Astrocyte (in vitro differentiated cells and primary cell): ENCODE measurements around the gene COL11A2. TPM values are rescaled to one million over a fixed set of nuclear protein-coding genes. Genes with fewer than 3 reads are reported as not detected.

ENCODE experiments used
- DNase-seq: peaks from one replicate; pipeline ENCODE4 v3.0.0-alpha.2; 2010; ENCODE audit warnings: low read depth
- FAIRE-seq: peaks from 2 replicates; lab custom pipeline; 2011; peaks lifted over from hg19 to GRCh38; lab: Jason Lieb, UNC
- H2AFZ ChIP-seq: 2 replicates; pipeline ENCODE4 v1.6.0; 2012; ENCODE audit warnings: low read depth, low read length, inconsistent platforms
- H3K27ac ChIP-seq: 2 replicates; pipeline ENCODE4 v1.5.1; 2011; ENCODE audit warnings: low read depth, low read length, inconsistent platforms
- H3K27me3 ChIP-seq: 2 replicates; pipeline ENCODE4 v1.6.0; 2011; ENCODE audit warnings: low read length, inconsistent platforms; ENCODE audit not compliant: insufficient read depth
- H3K36me3 ChIP-seq: 2 replicates; pipeline ENCODE4 v1.5.1; 2011; ENCODE audit warnings: low read length, inconsistent platforms; ENCODE audit not compliant: insufficient read depth
- H3K4me1 ChIP-seq: 2 replicates; pipeline ENCODE4 v1.5.1; 2011; ENCODE audit warnings: low read length, inconsistent platforms; ENCODE audit not compliant: insufficient read depth
- H3K4me2 ChIP-seq: 2 replicates; pipeline ENCODE4 v1.6.0; 2012; ENCODE audit warnings: low read length, inconsistent platforms
- H3K4me3 ChIP-seq: 2 replicates; pipeline ENCODE4 v1.5.1; 2011; ENCODE audit warnings: low read depth, mild to moderate bottlenecking, low read length, inconsistent platforms; ENCODE audit not compliant: insufficient read depth
- H3K79me2 ChIP-seq: 2 replicates; pipeline ENCODE4 v1.6.0; 2012; ENCODE audit warnings: mild to moderate bottlenecking, low read length, inconsistent platforms; ENCODE audit not compliant: insufficient read depth
- H3K9ac ChIP-seq: 2 replicates; pipeline ENCODE4 v1.6.0; 2012; ENCODE audit warnings: mild to moderate bottlenecking, low read length, inconsistent platforms
- H3K9me3 ChIP-seq: 2 replicates; pipeline ENCODE4 v1.5.1; 2012; ENCODE audit warnings: low read depth, mild to moderate bottlenecking, low read length, inconsistent platforms; ENCODE audit not compliant: insufficient read depth
- H4K20me1 ChIP-seq: 2 replicates; pipeline ENCODE4 v1.6.0; 2012; ENCODE audit warnings: low read length, inconsistent platforms; ENCODE audit not compliant: insufficient read depth
- H3K27ac Mint-ChIP-seq: one replicate; pipeline ENCODE4 v1.8.0; 2021; ENCODE audit warnings: mild to moderate bottlenecking, mixed read lengths; ENCODE audit not compliant: unreplicated experiment
- H3K27me3 Mint-ChIP-seq: one replicate; pipeline ENCODE4 v1.8.0; 2021; ENCODE audit warnings: low read depth, mixed read lengths; ENCODE audit not compliant: unreplicated experiment
- H3K36me3 Mint-ChIP-seq: one replicate; pipeline ENCODE4 v1.8.0; 2021; ENCODE audit warnings: low read depth, mixed read lengths; ENCODE audit not compliant: unreplicated experiment
- H3K4me1 Mint-ChIP-seq: one replicate; pipeline ENCODE4 v1.8.0; 2021; ENCODE audit warnings: low read depth, mixed read lengths; ENCODE audit not compliant: unreplicated experiment
- H3K4me3 Mint-ChIP-seq: one replicate; pipeline ENCODE4 v1.8.0; 2021; ENCODE audit warnings: mild to moderate bottlenecking, moderate library complexity, mixed read lengths; ENCODE audit not compliant: unreplicated experiment
- H3K9me3 Mint-ChIP-seq: one replicate; pipeline ENCODE4 v1.8.0; 2021; ENCODE audit warnings: mild to moderate bottlenecking, mixed read lengths; ENCODE audit not compliant: unreplicated experiment
- CTCF ChIP-seq: IDR thresholded peaks from 2 replicates; pipeline ENCODE4 v1.5.1; 2011; ENCODE audit warnings: low read depth, mild to moderate bottlenecking, inconsistent platforms, low read length, moderate library complexity; ENCODE audit not compliant: insufficient read depth
- EZH2 ChIP-seq: IDR thresholded peaks from 2 replicates; pipeline ENCODE4 v1.6.1; 2012; ENCODE audit warnings: mild to moderate bottlenecking, low read length, inconsistent platforms; ENCODE audit not compliant: insufficient read depth
- total RNA-seq: library from RNA; stranded (reverse); gene quantifications from 2 replicates; pipeline ENCODE4 v1.2.1, GENCODE V29; 2021

Gene COL11A2
- total RNA-seq, 1 donor from 2014 or later, result 1.3 TPM

GRCh38 chr6:33175436-33176069 lies 16.7 kb downstream of the COL11A2 start:
- Mint-ChIP-seq H3K9me3 (no peaks in the 10 kb centered on the region), H3K4me3 (no peak overlapping the region), H3K27me3 (peaks cover 41% of the 10 kb centered on the region), H3K36me3 (peaks cover 7% of the 10 kb centered on the region), H3K27ac (no peak overlapping the region), H3K4me1 (no peaks in the 10 kb centered on the region)
- Histone ChIP-seq H3K9ac (no peak overlapping the region), H3K27me3 (no peaks in the 10 kb centered on the region), H3K4me1 (no peaks in the 10 kb centered on the region), H3K79me2 (no peaks in the 10 kb centered on the region), H3K4me2 (no peak overlapping the region), H3K4me3 (no peak overlapping the region), H2AFZ (no peak overlapping the region), H4K20me1 (no peaks in the 10 kb centered on the region), H3K9me3 (no peaks in the 10 kb centered on the region), H3K27ac (no peak overlapping the region), H3K36me3 (no peaks in the 10 kb centered on the region)
- TF ChIP-seq EZH2, result no peak
- TF ChIP-seq CTCF, result no peak
- no peak for FAIRE-seq
- DNase-seq, result no peak

- Histone ChIP-seq H2AFZ (no peak overlapping the region), H3K27me3 (no peaks in the 10 kb centered on the region), H3K4me3 (no peak overlapping the region), H3K4me1 (no peaks in the 10 kb centered on the region), H4K20me1 (no peaks in the 10 kb centered on the region), H3K27ac (no peak overlapping the region), H3K9me3 (no peaks in the 10 kb centered on the region), H3K4me2 (no peak overlapping the region), H3K9ac (no peak overlapping the region), H3K79me2 (no peaks in the 10 kb centered on the region), H3K36me3 (no peaks in the 10 kb centered on the region)
- peaks cover 41% of the 10 kb centered on the region for H3K27me3 Mint-ChIP-seq
- no peak overlapping the region for H3K27ac Mint-ChIP-seq
- H3K4me1 Mint-ChIP-seq, result no peaks in the 10 kb centered on the region
- H3K9me3 Mint-ChIP-seq, result no peaks in the 10 kb centered on the region
- FAIRE-seq (no peak), DNase-seq (no peak)
- H3K4me3 Mint-ChIP-seq, result no peak overlapping the region
- peaks cover 7% of the 10 kb centered on the region for H3K36me3 Mint-ChIP-seq
- TF ChIP-seq CTCF (no peak), EZH2 (no peak)
These were observed 17.5 kb downstream of the COL11A2 start for GRCh38 chr6:33174784-33175183.

GRCh38 chr6:33173535-33174180 lies 18.6 kb downstream of the COL11A2 start:
- peaks cover 7% of the 10 kb centered on the region for H3K36me3 Mint-ChIP-seq
- Histone ChIP-seq H3K27ac (no peak overlapping the region), H3K9ac (no peak overlapping the region), H3K27me3 (no peaks in the 10 kb centered on the region), H4K20me1 (no peaks in the 10 kb centered on the region), H3K36me3 (no peaks in the 10 kb centered on the region), H3K4me2 (no peak overlapping the region), H3K79me2 (no peaks in the 10 kb centered on the region), H3K9me3 (no peaks in the 10 kb centered on the region), H2AFZ (no peak overlapping the region), H3K4me3 (no peak overlapping the region), H3K4me1 (no peaks in the 10 kb centered on the region)
- DNase-seq (no peak), FAIRE-seq (no peak)
- no peaks in the 10 kb centered on the region for H3K4me1 Mint-ChIP-seq
- no peak overlapping the region for H3K4me3 Mint-ChIP-seq
- TF ChIP-seq EZH2, result no peak
- TF ChIP-seq CTCF, result no peak
- no peaks in the 10 kb centered on the region for H3K9me3 Mint-ChIP-seq
- H3K27ac Mint-ChIP-seq, result no peak overlapping the region
- H3K27me3 Mint-ChIP-seq, result peaks cover 47% of the 10 kb centered on the region
